Measurements from ENCODE around the gene ENO2.

ENO2 gene

DNA sequence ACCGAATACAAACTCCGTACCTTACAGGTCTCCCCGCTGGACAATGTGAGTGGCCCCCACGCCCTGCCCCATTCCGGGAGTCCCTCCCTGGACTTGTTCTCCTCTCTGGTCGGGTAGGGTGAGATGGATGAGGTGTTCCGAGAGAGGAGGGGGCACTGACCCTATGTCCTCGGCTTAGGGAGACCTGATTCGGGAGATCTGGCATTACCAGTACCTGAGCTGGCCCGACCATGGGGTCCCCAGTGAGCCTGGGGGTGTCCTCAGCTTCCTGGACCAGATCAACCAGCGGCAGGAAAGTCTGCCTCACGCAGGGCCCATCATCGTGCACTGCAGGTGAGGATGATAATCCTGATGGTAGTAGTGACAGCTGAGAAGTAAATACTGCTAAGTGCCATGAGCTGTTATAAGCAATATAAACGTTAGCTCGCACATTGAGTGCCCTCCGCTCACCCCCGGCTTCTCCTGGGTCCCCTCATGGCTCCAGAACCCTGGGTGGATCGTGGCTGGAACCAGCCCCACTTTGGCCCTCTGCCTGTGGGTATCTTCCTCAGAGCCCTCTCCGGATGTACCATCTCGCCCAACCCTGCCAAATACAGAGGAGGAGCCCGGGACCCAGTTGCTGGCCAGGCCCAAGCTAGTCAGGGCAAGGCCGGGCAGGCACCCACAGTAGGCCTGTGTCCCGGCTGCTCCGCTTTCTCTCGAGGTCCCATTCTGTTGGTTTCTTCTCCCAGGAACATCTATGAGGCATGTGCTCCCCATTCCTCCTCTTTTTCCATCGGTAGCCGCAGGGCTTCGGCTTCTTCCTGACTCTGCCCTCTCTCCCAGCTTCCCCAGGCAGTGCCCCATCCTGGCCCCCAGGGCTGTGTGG is 43.6 kb downstream of the ENO2 start:
- H3K4me3 ChIP-seq (ENCODE audit: low read depth, low read length) = no peak overlapping the region
- TF ChIP-seq, protein P1, sequence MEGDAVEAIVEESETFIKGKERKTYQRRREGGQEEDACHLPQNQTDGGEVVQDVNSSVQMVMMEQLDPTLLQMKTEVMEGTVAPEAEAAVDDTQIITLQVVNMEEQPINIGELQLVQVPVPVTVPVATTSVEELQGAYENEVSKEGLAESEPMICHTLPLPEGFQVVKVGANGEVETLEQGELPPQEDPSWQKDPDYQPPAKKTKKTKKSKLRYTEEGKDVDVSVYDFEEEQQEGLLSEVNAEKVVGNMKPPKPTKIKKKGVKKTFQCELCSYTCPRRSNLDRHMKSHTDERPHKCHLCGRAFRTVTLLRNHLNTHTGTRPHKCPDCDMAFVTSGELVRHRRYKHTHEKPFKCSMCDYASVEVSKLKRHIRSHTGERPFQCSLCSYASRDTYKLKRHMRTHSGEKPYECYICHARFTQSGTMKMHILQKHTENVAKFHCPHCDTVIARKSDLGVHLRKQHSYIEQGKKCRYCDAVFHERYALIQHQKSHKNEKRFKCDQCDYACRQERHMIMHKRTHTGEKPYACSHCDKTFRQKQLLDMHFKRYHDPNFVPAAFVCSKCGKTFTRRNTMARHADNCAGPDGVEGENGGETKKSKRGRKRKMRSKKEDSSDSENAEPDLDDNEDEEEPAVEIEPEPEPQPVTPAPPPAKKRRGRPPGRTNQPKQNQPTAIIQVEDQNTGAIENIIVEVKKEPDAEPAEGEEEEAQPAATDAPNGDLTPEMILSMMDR (IDR thresholded peaks at IDR 0.05; ENCODE audit: insufficient read depth, low read length, missing control alignments) = no peak
- ChIA-PET POLR2A (interaction anchor here (0.7 kb wide), 1 partner anchor 14 kb away, joined by 3 read pairs; the partner anchor contains the start of genes C12orf57 and RNU7-1), CTCF (interaction anchor here (1.4 to 13.5 kb wide), 8 partner anchors 8 to 155 kb away, joined by 3 to 226 read pairs (median 8); partner anchors contain the start of genes ATN1, C12orf57, C1RL and PTPN6)
- no peak for DNase-seq (ENCODE audit: low read depth, low spot score)

DNA sequence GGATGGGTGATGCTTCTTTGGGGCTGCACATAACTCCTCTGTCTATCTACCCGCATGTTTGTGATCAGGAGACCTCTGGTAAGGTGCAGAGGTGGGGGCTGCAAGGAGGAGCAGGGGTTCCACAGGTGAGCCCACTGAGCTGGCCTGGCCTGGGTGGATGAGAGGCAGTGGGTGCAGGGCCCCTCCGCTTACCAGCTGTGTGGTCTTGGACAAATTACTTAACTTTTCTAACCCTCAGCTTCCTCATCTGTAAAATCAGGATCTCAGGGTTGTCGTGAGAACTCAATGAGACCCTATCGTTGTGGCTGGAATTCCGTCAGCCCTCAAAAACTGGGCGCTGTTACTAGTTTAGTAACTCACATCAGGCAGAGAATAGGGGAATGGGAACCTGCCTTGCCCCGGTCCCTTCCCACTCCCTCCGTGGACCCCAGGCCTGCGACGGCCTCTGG is 44.3 kb downstream of the ENO2 start:
- CTCF ChIA-PET = interaction anchor here (1.4 to 13.5 kb wide), 6 partner anchors 10 to 153 kb away, joined by 3 to 226 read pairs (median 12); partner anchors contain the start of genes ATN1, C12orf57, C1RL and PTPN6
- DNase-seq (ENCODE audit: low read depth, low spot score) = no peak
- POLR2A ChIA-PET = no interaction called here
- TF ChIP-seq, protein P1 (IDR thresholded peaks at IDR 0.05; ENCODE audit: insufficient read depth, low read length, missing control alignments) = no peak
- no peak overlapping the region for H3K4me3 ChIP-seq (ENCODE audit: low read depth, low read length)

DNA sequence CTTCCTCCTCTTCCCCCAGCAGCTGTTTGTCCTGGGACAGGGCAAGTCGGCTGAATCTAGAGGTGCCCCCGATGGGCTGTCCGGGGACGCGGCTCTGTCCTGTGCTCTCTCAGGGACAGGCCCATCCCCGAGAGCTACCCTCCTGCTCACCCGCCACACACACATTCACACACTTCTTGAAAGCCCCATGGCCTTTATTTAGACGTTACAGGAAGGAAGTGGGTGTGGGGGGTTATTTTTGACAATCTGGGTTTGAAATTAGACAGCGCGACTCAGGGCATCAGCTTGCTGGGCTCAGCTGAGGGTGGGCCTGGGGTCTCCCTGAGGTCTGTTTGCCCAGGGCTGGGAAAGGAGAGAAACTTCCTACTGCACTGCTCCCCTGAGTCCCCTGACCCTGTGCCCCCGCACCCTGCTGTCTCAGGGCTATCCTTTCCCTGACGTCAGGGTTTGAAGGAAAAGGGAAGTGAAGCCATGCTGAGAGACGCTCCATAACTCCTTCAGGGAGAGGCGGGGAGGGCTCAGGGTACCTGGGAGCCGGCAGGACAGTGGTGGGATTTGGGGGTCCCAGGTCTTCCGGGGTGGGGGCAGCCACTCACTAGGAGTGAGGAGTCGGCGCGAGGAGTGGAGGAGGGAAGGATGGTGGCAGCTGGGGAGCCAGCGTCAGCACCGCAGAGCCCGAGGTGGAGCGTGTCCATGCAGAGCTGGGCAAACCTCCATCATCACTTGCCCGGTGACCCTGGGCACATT is 44.9 kb downstream of the ENO2 start:
- TF ChIP-seq, protein P1 (IDR thresholded peaks at IDR 0.05; ENCODE audit: insufficient read depth, low read length, missing control alignments) = no peak
- DNase-seq (ENCODE audit: low read depth, low spot score) = no peak
- H3K4me3 ChIP-seq (ENCODE audit: low read depth, low read length) = no peak overlapping the region
- ChIA-PET POLR2A (no interaction called here), CTCF (interaction anchor here (1.7 to 13.5 kb wide), 6 partner anchors 9 to 153 kb away, joined by 3 to 226 read pairs (median 27); partner anchors contain the start of genes ATN1, C12orf57, C1RL and PTPN6)

DNA sequence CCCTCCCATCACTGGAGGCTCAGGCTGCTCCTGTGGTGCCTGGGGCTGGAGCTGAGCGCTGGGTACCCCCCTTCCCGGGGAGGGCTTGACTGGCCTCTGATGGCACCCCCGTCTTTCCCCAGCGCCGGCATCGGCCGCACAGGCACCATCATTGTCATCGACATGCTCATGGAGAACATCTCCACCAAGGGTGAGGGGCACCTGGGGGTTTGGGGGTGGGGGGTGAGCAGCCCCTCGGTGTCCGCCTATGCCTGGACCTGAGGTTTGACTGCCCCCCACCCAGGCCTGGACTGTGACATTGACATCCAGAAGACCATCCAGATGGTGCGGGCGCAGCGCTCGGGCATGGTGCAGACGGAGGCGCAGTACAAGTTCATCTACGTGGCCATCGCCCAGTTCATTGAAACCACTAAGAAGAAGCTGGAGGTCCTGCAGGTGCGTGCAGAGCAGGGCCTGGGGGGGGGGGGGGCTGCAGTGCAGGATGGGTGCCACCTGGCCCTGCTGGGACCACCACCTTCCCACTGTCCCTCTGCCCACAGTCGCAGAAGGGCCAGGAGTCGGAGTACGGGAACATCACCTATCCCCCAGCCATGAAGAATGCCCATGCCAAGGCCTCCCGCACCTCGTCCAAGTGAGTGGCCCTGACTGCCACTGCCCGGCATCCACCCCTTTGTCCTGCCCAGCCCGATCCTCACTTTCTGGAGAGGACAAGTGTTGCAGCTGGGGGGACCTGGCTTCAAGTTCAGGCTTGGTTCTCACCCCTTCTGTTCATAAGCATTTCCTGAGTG is 45.6 kb downstream of the ENO2 start:
- no peak for DNase-seq (ENCODE audit: low read depth, low spot score)
- CTCF ChIA-PET = interaction anchor here (0.9 to 13.5 kb wide), 7 partner anchors 12 to 152 kb away, joined by 3 to 226 read pairs (median 6); partner anchors contain the start of genes ATN1, C12orf57, C1RL and PTPN6
- TF ChIP-seq, protein P1 (IDR thresholded peaks at IDR 0.05; ENCODE audit: insufficient read depth, low read length, missing control alignments) = no peak
- H3K4me3 ChIP-seq (ENCODE audit: low read depth, low read length) = no peak overlapping the region
- POLR2A ChIA-PET = no interaction called here

DNA sequence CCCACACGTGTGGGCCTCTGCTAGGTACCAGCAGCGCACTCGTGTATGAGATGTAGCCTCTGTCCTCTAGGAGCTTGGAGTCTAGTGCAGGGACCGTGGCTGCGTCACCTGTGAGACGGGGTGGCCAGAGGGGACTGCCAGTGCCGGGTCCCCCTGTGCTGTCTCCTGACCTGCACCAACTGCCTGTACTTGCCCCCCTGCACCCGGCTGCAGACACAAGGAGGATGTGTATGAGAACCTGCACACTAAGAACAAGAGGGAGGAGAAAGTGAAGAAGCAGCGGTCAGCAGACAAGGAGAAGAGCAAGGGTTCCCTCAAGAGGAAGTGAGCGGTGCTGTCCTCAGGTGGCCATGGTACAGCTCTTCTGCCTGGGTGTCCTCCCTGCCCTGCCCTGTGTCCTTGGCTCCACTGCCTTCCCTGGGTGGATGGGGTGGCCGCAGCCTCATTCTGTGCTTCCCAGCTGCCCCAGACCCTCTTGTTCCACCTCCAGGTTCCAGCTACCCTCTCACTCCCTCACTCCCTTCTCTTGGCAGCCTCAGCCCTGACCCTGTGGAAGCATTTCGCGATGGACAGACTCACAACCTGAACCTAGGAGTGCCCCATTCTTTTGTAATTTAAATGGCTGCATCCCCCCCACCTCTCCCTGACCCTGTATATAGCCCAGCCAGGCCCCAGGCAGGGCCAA is 46.4 kb downstream of the ENO2 start:
- ChIA-PET CTCF (interaction anchor here (0.9 to 13.5 kb wide), 8 partner anchors 13 to 149 kb away, joined by 3 to 226 read pairs (median 20); partner anchors contain the start of genes ATN1, C12orf57, PTPN6 and RNU7-1), POLR2A (no interaction called here)
- H3K4me3 ChIP-seq (ENCODE audit: low read depth, low read length) = no peak overlapping the region
- TF ChIP-seq, protein P1 (IDR thresholded peaks at IDR 0.05; ENCODE audit: insufficient read depth, low read length, missing control alignments) = peak; percentile 45
- no peak for DNase-seq (ENCODE audit: low read depth, low spot score)

All from AG04449 (cell line).